ENCODE measurements around the gene ORAI3.
"Not testable (repeated sequence)": the region's sequence is repeated elsewhere in the genome, so short reads cannot be mapped to it uniquely, and the experiment has no call there.

ORAI3 gene

GRCh38 chr16:30924076-30924912 is 24.6 kb upstream of the ORAI3 start:
- no peak for DNase-seq

GRCh38 chr16:30924913-30925631 is 23.8 kb upstream of the ORAI3 start:
- no peak for DNase-seq

- no peak for DNase-seq
Observed at GRCh38 chr16:30925632-30925987, 23.3 kb upstream of the ORAI3 start.

- no peak for DNase-seq
Observed at GRCh38 chr16:30925995-30926811, 22.7 kb upstream of the ORAI3 start.

- DNase-seq = no peak
Observed at GRCh38 chr16:30926937-30927788, 21.7 kb upstream of the ORAI3 start.

DNA sequence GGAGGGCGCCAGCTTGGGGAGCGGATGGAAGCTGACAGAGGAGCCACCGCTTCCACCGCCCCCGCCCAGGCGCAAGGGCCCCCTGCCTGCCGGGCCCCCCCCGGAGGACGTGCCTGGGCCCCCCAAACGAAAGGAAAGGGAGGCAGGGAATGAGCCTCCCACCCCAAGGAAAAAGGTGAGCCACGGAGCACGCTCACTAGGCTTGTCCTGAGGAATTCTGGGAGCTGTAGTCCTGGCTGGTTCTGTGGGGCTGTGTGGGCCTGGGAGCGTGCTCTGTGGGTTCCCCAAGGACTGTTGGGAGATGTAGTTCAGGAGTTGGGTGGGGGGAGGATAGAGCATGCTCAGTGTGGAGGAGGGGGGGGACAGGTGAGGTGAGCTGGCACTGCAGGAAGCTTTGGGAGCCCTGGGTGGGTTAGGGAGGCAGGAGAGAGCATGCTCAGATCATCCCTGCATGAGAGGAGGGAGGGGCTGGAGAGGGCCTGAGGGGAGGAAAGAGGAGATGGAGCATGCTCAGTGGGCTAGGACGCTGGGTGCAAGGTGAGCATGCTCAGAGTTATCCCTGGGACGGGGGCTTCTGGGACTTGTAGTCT is 21.0 kb upstream of the ORAI3 start:
- peak; percentile 53 for DNase-seq

DNA sequence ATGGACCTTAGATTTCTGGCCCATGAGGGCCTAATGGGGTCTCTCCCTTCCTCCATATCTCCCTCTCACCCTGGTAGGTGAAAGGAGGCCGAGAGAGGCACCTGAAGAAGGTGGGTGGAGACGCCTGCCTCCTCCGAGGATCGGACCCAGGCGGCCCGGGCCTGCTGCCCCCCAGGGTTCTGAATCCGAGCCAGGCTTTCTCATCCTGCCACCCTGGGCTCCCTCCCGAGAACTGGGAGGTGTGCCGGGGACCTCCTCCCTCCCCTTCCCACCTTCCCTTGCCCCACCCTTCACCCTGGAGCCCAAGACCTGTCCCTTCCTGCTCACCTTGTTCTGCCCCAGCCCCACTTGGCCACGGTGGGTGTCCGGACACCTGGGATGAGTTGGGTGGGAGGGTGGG is 20.5 kb upstream of the ORAI3 start:
- DNase-seq = no peak

- DNase-seq = no peak
Observed at GRCh38 chr16:30929167-30929566, 19.7 kb upstream of the ORAI3 start.

- no peak for DNase-seq
Observed at GRCh38 chr16:30930160-30930571, 18.7 kb upstream of the ORAI3 start.

GRCh38 chr16:30931068-30931650 is 17.7 kb upstream of the ORAI3 start:
- DNase-seq = no peak

- DNase-seq = no peak
Observed at GRCh38 chr16:30934827-30935557, 13.9 kb upstream of the ORAI3 start.

- DNase-seq = no peak
Observed at GRCh38 chr16:30937692-30938091, 11.2 kb upstream of the ORAI3 start.

DNA sequence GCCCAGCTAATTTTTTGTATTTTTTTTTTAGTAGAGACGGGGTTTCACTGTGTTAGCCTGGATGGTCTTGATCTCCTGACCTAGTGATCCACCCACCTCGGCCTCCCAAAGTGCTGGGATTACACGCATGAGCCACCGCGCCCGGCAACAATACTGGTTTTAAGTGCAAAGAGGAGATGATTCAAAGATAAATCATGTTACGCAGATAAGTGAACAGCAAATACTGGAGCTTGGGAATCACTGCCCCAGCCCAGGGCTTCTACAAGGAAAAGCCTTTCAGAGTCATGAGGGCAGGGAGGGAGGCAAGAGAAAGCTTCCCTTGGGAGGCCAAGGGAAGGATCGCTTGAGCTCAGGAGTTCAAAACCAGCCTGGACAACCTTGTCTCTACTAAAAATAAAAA is 9.3 kb upstream of the ORAI3 start:
- DNase-seq = not testable (repeated sequence)

DNA sequence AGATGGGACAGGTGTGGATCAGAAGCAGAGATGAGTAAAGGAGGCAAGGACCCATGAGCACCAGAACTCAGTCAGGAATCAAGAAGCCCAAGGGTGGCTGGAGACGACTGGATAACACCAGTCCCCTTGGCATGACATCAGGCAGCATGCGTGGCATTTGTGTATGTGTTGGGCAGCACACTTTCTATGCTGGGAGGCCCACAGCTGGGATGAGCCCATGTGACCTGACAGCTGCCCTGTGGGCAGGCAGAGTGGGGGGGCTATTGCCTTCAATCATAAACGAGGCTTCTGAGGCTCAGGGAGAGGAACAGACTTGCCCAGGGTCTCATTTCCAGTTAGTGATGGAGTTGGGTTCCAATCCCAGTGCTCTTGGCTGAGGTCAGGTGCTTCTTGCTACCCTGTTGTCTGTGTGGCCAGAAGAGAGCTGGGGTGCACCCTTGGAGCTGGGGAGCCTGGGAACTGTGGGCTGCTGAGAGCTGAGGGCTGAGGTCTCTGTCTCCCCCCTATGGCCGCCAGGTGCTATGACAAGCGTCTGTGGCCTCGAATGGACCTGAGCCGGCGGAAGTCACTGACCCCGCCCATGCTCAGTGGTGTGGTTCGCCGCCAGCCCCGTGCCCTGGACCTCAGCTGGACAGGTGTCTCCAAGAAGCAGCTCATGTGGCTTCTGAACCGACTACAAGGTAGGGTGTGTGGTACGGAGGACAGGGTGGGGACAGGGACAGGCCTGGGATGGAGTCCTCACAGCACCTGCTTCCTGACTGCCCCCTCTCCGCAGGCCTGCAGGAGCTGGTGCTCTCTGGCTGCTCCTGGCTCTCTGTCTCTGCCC is 7.1 kb upstream of the ORAI3 start:
- no peak for DNase-seq

DNA sequence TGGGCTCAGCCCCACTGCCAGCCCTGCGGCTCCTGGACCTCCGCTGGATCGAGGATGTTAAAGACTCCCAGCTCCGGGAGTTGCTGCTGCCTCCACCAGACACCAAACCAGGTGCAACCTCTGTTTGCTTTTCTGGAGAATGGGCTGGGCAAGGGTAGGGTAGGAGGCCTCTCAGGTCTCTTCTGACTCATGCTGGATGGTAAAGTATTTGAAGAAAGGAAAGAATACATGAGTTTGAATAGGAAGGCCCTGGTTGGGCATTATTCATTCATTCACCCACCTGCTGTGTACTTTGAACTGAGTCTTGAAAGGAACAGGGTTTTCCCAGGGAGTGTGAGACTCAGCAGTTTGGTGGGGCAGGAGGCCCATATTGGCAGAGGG is 6.5 kb upstream of the ORAI3 start:
- no peak for DNase-seq

DNA sequence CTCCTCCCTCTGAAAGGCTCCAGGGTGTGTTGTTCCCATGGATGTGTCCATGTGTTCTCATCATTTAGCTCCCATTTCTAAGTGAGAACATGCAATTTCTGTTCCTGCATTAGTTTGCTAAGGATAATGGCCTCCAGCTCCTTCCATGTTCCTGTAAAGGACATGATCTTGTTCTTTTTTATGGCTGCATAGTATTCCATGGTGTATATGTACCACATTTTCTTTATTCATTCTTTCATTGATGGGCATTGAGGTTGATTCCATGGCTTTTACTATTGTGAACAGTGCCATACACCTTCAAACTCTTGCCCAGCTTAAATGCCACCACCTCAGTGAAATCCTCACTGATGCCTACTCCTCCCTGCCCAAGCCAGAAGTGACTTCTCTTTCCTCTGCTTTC is 4.5 kb upstream of the ORAI3 start:
- DNase-seq = no peak

DNA sequence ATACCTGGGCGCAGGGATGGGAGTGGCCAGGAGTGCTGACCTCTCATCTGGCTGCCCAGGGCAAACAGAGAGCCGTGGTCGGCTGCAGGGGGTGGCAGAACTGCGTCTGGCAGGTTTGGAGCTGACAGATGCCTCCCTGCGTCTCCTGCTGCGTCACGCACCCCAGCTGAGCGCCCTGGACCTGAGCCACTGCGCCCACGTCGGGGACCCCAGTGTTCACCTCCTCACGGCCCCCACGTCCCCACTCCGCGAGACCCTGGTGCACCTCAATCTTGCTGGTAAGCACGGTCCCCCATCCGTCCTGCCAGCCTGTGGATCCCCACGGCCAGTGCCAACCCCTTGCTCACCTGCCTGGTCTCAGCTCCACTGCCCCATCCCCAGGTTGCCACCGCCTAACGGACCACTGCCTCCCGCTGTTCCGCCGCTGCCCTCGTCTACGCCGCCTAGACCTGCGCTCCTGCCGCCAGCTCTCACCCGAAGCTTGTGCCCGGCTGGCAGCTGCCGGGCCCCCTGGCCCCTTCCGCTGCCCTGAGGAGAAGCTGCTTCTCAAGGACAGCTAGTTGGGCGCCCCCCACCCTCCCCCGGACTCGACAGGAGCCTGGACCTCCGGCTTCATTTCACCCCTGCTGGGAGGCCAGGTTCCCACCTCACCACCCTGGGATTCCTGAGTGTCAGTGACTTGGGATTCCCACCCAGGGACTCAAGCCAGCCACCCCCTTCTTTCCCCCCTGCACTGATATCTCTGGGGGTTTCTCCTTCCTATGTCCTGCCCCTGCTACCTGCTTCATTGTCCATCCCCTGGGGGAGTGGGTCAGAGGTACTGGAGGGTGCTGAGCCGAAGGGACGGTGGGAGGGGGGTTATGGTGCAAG is 2.0 kb upstream of the ORAI3 start:
- DNase-seq = no peak

GRCh38 chr16:30947541-30947858 is 1.4 kb upstream of the ORAI3 start:
- DNase-seq = no peak

Measured in NCI-H187 treated with DMSO at 0.1 percent for 48 hours (cell line).